GM21528 (cell line): ENCODE data around the gene ROCK1.

ENCODE experiments used
- ATAC-seq: cut with Tn5 transposase; IDR thresholded peaks from one replicate; pipeline ENCODE4 v1.9.1; 2021; ENCODE audit warnings: mild to moderate bottlenecking, moderate library complexity; ENCODE audit not compliant: unreplicated experiment, low FRiP score

Gene ROCK1

DNA sequence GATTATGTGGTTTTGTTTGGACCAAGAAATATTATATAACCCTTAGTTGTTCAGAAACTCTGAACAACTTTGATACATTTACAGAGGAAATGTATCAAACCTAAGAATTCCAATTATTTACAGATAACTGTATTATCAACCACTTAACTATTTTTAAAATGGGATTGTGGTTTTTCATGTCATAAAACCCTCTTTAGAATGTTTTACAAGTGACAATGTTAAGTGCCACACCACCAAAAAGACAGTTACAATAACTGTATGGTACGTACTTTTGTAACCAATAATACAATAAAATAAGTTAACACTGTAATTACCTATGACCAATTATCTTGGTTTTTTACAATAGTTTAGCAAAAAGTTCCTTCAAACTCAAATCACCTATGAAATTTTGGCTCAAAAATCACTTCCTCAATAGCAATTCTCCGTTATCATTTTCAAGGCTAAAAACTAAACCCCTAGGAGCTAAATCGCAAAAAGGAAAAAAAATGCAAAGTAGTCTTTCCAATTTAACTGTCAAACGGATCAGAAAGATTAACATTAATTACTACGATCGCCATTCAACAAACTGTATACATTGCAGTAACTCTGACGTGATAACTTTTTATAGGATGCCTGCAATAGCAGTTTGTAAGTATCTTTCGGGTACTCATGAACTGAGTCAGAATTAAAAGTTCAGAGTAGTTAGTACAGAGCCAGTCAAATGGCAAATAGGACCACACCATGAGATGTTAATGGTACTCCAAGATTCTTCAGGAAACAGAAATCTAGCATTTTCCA is 1.5 kb downstream of the ROCK1 start:
- peak; percentile 4 for ATAC-seq

DNA sequence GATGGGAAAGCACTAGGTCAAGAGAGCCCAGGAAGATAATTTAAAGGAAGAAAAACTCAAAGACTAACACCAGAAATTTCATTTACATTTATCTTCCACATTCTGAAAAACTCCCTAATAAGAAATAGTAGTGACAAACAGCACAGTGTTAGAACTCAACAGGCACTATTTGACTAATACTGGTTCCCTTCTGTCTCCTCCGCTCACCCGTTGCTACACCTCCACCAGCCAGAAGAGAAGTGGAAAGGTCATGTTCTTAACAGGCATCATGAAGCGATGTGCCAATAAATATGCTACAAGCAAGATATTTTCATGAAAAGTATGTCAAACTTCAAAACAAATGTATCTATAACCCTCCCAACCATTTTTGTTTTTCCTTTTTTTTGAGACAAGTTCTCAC is 5.7 kb downstream of the ROCK1 start:
- no peak for ATAC-seq

DNA sequence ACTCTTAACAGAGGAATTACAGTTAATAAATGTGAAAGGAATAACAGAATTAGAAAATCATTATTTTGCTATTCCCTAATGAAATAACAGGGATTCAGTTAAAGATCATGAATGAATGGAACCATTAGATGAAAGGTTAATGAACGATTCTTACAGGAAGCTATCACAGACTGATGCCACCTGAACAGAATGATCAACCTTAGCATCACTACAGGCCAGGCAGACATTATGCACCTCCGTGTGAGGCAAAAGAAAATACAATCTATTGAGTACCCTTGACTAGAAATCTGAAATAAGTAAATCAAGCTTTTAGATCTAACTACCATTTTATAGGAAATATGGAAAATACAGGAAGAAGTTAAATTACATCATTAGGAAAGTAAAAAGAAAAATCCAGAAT is 10.4 kb downstream of the ROCK1 start:
- ATAC-seq = no peak

DNA sequence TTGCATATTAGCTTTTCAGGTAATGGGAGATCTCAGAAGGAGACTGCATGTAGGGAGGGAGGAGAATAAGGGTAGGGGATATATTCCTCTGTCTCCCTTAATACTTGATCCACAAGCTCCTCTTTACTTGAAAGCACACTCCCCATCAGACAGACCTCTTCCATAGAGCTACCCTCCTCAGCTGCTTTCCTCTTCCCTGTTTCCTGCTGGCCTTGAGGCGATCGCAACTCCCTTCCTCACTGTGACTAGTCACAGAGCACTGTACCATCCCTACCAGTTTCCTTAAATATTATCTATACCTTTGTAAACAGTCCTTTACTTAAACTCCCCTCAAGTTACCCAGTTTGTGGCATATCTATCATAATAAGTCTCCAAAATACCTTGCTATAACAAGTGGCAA is 10.9 kb downstream of the ROCK1 start:
- no peak for ATAC-seq

DNA sequence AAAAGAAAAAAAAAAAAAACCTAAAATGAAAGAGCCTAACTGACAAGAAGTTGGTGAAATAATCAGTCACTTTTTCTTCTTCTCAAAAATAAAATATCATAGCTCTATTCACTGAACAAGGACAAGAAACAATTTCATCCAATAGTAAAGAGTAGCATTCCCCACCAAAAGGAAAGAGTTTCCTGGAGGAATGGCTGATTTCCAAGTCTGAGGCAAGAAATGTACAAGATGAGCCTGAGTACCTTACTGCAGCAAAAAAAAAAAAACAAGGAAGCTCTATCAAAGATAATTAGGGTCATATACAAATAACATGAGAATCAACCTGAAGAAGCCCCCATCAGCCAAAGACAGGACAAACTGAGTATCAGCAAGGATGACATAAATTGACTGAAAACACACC is 11.5 kb downstream of the ROCK1 start:
- no peak for ATAC-seq

DNA sequence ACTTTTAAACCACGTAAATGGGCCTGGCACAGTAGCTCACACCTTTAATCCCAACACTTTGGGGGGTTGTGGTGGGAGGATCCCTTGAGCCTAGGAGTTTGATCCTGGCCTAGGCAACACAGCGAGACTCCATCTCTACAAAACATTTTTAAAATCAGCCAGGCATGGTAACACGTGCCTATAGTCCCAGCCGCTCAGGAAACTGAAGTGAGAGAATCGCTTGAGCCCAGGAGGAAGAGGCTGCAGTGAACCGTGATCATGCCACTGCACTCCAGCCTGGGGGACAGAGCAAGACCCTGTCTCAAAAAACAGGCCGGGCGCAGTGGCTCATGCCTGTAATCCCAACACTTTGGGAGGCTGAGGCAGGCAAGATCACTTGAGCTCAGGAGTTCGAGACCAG is 12.2 kb downstream of the ROCK1 start:
- ATAC-seq = peak; percentile 80

DNA sequence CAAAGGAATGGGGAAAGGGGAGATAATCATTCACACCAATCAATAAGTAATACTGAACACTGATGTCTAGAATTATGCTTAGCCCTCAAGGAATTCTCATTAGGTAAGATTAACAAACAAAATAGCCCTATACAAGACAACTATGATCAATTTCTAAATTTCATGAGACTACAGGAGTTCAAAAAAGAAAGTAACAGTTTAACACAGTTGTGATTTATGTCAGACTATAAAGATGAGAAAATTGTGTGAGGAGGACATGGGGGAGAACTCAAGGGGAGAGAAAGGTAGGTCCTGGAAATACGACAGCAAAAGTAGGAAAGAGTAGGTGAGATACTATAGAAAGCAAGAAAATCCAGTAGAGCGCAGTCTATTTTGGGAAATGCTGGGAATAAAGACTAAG is 14.9 kb downstream of the ROCK1 start:
- no peak for ATAC-seq

DNA sequence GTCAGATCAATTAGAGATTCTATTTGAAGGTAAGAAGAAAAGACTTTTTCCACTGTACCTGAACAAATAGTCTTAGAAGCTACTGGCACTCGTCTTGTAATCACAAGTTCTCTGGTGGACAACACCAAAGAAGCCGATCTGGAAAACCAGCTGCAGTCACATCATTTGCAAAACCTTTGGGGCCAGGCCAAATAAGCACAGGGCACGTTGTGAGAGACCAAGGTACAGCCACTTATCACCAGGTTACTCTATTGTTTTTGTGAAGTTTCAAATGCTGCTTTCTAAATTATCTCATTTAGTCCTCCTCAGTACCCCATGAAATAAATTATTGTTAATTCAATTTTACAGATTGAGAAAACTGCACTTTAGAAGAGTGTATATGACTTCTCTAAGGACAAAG is 18.5 kb downstream of the ROCK1 start:
- ATAC-seq = no peak

DNA sequence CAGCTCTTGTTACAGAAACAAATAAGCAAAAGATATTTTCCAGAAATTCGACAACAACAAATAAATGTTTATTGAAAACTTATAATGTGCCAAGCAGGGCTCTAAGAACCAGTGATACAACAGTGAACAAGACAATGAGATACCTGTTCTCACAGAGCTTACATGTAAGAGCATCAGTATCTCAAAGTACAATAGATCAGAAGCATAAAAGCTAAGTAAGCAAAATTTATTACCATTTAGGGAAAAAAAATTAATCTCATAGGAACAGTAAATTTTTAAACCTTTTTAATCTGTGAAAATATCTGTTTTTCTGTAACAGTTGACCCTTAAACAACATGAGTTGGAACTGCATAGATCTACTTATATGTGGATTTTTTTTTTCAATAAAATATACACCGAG is 20.9 kb downstream of the ROCK1 start:
- no peak for ATAC-seq

DNA sequence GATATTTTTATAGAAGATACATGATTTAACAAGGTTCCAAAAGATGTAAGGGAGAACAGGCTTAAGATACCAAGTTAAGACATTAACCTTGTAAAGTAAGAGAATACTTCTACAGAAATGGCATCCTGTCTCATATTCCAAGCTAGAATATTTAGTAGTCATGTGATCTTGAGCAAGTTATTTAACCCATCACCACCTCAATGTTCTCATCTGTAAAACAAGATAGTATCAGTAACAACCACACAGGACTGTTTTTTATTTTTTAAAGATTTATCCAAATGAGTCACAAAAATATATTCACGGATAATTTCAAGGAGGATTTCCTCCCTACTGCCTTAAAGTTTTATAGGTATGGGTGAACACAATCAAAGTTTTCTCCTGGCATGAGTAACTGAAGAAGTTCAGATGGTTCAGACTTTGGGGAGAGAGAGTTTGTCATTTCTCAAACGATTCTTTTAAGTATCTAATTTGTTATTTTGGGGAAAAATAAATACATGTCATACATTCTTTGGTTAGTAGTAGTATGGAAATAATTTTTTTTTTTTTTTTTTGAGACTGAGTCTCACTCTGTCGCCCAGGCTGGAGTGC is 25.9 kb downstream of the ROCK1 start:
- ATAC-seq = no peak

DNA sequence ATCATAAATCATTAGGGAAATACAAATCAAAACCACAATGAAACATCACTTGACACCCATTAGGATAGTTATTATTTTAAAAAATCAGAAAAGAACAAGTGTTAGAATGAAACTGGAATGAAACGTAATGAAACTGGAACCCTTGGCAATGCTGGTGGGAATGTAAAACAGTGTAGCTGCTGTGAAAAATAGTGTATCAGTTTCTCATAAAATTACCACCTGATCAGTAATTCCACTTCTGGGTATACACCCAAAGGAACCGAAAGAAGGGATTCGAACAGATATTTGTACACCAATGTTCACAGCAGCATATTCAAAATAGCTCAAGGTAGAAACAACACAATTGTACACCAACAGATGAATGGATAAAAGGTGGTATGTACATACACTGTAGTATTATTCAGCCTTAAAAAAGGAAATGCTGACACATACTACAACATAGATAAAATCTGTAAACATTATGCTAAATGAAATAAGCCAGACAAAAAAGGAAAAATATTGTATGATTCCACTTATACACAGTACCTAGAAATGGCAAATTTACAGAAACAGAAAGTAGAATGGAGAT is 27.0 kb downstream of the ROCK1 start:
- no peak for ATAC-seq

DNA sequence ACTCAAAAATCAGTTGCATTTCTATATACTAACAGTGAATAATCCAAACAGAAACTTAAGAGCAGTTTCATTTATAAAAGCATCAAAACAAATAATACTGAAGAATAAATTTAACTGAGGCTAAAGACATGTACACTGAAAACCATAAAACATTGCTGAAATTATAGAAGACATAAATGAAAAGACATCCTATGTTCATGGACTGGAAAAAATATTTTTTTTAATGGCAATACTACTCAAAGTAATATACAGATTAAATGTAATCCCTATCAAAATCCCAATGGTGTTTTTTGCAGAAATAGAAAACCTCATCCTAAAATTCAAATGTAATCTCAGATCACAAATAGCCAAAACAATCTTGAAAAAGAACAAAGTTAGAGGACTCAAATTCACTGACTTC is 28.6 kb downstream of the ROCK1 start:
- no peak for ATAC-seq

DNA sequence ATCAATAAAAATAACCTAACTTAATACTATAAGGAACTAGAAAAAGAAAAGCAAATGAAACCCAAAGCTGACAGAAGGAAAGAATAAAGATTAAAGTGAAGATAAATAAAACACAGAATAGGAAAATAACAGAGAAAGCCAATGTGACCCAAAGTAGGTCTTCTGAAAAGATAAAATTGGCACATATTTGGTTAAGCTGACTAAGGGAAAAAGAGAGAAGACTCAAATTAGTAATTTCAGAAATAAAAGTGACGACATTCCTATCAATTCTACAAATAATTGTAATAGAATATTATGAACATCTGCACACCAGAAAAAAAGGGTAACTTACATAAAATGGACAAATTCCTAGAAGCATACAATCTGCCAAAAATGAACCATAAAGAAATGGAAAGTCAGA is 30.2 kb downstream of the ROCK1 start:
- ATAC-seq = no peak

DNA sequence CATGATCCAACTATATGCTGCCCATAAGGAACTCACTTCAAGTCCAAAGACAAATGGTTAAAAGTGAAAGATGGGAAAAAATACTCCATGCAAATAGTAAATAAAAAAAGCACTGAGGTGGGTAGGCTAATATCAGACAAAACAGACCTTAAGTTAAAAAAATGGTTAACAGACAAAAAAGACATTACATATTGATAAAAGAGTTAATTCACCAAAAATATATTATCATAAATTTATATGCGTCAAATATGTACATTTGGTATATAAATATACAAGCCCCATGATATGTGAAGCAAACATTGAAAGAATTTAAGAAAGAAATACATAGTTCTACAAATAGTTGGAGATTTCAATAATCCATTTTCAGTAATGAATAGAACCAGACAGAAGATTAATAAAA is 31.0 kb downstream of the ROCK1 start:
- no peak for ATAC-seq

DNA sequence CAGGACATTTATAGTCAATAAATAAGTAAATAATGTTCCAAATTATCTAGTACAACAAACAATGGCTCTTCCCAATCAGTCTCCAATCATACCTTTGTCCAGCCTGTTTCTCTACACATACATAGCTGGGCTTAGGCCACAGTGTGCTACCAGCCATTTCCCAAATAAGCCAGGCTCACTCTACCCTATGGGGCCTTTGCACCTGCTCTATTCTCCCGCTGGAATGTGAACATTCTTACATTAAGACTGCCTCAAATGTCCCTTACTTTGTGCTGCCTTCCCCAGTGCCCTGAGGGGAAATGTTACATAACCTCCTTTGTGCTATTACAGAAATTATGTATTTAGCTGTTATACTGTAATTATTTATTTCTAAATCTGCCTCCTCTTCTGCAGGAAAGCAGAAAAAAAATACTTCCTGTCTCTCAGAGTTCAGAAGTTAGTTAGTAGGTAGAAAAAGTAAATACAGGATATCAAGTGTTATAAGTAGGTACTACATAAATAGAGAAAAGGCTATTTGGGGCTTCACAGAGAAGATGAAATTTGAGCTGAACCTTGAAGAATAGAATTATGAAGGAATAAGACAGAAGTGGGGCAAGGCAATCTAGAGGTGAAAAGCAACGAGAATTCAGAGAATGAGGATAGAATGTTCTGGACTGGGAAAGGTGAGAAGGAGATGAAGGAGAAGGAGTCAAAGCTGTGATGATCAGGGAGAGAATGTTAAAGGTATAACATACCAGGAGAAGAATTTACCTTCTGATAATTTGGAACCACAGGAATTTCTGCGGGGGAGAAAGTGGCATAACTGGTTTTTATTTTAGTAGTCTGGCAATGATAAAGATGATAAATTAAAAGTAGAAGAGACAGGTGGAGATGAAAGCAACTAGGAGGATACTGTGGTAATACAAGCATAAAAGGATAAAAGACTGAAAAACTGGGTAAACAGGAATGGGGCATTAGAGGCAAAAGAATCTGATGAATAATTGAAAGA is 37.0 kb downstream of the ROCK1 start:
- no peak for ATAC-seq

DNA sequence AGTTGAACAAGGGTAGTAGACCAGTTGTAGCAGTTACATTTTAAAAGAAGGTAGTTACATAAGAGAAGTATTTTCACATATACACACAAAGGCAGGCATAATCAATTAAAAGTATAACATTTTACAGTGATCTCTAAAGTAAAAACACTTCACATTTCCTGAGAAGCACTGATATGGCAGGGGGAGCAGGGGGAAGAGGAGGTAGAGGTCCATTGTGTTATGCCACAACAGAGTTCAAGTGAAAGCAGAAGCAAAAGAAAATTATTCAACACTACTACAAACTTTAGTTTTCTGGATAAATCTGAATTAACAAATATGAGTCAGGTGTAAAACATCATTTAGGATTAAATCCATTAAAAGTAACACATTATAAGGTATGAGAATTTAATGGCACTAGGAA is 38.4 kb downstream of the ROCK1 start:
- no peak for ATAC-seq

DNA sequence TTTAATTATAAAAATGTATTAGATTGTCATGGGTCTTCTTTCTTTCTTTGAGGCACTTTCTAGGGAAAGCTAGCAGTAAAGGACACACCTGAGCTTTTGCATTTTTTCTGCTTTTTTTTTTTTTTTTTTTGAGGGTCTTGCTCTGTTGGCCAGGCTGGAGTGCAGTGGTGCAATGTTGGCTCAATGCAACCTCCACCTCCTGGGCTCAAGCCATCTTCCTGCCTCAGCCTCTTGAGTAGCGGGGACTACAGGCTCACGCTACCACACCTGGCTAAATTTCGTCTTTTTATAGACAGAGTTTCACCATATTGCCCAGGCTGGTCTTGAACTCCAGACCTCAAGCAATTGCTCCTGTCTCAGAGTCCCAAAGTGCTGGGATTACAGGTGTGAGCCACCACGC is 40.5 kb downstream of the ROCK1 start:
- no peak for ATAC-seq

DNA sequence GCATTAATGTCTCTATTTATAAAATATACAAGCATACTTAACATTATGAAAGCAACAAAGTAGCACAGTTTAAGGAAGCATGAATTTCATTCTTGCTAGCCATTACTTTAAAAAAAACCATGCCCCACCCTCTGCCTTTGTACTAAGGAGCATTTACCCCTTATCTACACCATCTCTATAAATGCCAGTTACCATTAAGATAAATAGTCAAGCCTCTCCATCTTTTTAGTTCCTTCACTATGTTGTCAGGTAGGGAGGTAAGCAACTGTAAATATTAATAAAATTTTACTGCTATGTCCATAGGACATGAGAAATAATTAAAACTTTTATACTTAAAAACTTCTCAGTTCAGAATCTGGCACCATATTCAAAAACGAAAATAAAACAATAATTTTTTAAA is 42.1 kb downstream of the ROCK1 start:
- no peak for ATAC-seq

DNA sequence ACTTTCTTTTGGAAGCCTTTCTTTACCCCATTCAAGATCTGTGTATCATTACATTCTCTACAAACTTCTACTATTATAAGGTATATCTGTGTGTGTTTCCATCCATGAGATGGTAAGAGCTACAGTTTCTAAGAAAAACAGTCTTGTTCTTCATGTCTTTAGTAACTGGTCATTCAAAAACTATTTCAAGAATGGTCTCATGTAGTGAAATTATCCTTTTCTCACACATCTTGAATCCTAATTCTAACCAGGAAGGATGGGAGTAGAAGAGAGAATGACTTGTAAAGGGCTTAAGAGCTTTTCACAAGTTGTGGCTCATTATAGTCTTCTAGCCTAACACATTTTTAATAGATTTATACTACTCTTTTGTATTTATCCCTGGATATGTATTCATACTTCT is 47.3 kb downstream of the ROCK1 start:
- ATAC-seq = no peak

DNA sequence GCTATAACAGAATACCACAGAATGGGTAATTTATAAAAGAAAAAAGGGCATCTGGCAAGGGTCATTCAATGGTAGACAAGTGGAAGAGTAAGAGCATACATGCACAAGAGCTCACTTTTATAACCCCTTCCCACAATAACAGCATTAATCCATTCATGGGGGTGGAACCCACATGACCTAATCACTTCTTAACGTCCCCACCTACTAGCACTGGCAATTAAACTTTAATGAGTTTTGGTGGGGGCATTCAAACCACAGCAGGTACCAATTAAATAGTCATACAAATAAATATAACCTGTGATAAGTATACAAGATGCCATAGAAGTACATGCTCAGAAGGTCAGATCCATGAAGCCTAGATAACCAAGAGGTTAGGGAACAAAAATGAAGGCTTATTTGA is 48.6 kb downstream of the ROCK1 start:
- ATAC-seq = no peak

DNA sequence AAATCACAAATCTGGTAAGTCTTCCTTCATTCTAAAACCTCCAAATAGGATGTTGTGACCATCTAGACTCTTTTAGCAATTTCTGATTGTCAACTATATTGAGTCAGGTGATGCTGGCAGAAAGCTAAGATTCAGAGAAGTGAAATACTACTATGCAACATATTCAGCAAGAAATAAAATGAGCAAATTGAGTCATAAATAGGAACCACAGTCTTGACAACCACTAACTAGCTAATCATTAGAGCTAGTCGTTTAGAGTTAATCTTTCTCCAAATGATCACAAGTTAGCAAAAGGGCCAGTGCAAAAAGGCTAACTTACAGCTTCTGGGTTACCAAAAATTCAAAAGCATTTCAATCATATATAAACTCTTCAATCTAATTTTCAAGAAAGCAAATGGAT is 54.5 kb downstream of the ROCK1 start:
- no peak for ATAC-seq
